ENCODE results near the gene SLC2A1. TPM values are rescaled to one million over a fixed set of nuclear protein-coding genes. Genes with fewer than 3 reads are reported as not detected.

Gene SLC2A1
- total RNA-seq, 1 donor from 2014 or later = 303 TPM

DNA sequence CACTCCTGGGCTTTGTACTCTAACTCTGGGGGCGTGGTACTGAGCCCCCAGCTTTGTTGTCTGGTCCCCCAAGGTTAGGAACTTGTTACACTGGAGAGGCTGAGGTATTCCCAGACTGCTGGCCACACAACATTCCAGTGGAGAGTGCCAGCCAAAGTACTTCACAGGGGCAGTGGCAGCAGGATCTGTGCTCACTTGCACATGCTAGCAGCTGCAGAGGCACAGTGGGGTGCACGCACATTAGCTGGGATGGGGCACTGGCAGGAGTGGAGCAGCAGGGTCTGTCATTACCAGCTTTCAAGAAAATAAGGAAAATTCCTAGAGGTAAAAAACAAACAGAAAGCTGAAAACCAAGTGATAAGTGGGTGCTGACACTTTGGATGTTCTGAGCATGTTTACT, 81.3 kb downstream of the SLC2A1 start:
- H2AFZ ChIP-seq (replicated peaks) = no peak overlapping the region
- H3K27me3 ChIP-seq = no peaks in the 10 kb centered on the region
- no peak overlapping the region for H3K27ac ChIP-seq
- Mint-ChIP-seq H3K4me1 (peaks cover 10% of the 10 kb centered on the region), H3K27me3 (ENCODE audit: insufficient read depth, low read depth) (peaks cover 2% of the 10 kb centered on the region), H3K36me3 (no peaks in the 10 kb centered on the region), H3K27ac (no peak overlapping the region), H3K4me3 (no peak overlapping the region), H3K9me3 (peaks cover 13% of the 10 kb centered on the region)
- H3K4me3 ChIP-seq = no peak overlapping the region
- H3K9ac ChIP-seq = no peak overlapping the region
- no peaks in the 10 kb centered on the region for H3K36me3 ChIP-seq
- H3K9me3 ChIP-seq (ENCODE audit: low read depth) = no peaks in the 10 kb centered on the region
- H3K4me1 ChIP-seq = peaks cover 8% of the 10 kb centered on the region
- TF ChIP-seq, protein P1, sequence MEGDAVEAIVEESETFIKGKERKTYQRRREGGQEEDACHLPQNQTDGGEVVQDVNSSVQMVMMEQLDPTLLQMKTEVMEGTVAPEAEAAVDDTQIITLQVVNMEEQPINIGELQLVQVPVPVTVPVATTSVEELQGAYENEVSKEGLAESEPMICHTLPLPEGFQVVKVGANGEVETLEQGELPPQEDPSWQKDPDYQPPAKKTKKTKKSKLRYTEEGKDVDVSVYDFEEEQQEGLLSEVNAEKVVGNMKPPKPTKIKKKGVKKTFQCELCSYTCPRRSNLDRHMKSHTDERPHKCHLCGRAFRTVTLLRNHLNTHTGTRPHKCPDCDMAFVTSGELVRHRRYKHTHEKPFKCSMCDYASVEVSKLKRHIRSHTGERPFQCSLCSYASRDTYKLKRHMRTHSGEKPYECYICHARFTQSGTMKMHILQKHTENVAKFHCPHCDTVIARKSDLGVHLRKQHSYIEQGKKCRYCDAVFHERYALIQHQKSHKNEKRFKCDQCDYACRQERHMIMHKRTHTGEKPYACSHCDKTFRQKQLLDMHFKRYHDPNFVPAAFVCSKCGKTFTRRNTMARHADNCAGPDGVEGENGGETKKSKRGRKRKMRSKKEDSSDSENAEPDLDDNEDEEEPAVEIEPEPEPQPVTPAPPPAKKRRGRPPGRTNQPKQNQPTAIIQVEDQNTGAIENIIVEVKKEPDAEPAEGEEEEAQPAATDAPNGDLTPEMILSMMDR (IDR thresholded peaks at IDR 0.05) = no peak
- TF ChIP-seq EZH2 (IDR thresholded peaks at IDR 0.05) (no peak), EZH2phosphoT487 (IDR thresholded peaks at IDR 0.05) (no peak)
- H3F3A ChIP-seq (ENCODE audit: low read depth) = no peaks in the 10 kb centered on the region
- H3K79me2 ChIP-seq (ENCODE audit: low read depth) = no peaks in the 10 kb centered on the region
- no peak overlapping the region for H3K4me2 ChIP-seq
- DNase-seq (ENCODE audit: low spot score) = peak; percentile 31
- H4K20me1 ChIP-seq (ENCODE audit: low read depth) = no peaks in the 10 kb centered on the region

DNA sequence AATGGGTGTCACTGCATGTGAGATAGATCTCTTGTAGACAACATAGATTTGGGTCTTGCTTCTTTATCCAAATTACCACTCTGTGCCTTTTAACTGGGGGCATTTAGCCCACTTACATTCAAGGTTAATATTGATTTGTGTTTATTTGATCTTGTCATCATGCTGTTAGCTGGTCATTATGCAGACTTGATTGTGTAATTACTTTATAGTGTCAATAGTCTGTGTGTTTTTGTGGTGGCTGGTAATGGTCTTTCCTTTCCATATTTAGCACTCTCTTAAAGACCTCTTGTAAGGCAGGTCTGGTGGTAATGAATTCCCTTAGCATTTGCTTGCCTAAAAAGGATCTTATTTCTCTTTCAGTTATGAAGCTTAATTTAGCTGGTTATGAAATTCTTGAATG, 82.7 kb downstream of the SLC2A1 start:
- TF ChIP-seq, protein P1 (IDR thresholded peaks at IDR 0.05) = no peak
- TF ChIP-seq EZH2 (IDR thresholded peaks at IDR 0.05) = no peak
- TF ChIP-seq EZH2phosphoT487 (IDR thresholded peaks at IDR 0.05) = no peak
- Mint-ChIP-seq H3K27me3 (ENCODE audit: insufficient read depth, low read depth) (peaks cover 4% of the 10 kb centered on the region), H3K36me3 (no peaks in the 10 kb centered on the region), H3K4me1 (peaks cover 10% of the 10 kb centered on the region), H3K9me3 (peaks cover 13% of the 10 kb centered on the region), H3K4me3 (no peak overlapping the region), H3K27ac (no peak overlapping the region)
- H3K4me2 ChIP-seq = no peak overlapping the region
- no peaks in the 10 kb centered on the region for H3K79me2 ChIP-seq (ENCODE audit: low read depth)
- peaks cover 8% of the 10 kb centered on the region for H3K4me1 ChIP-seq
- no peaks in the 10 kb centered on the region for H3K9me3 ChIP-seq (ENCODE audit: low read depth)
- DNase-seq (ENCODE audit: low spot score) = no peak
- no peaks in the 10 kb centered on the region for H4K20me1 ChIP-seq (ENCODE audit: low read depth)
- H3K4me3 ChIP-seq = no peak overlapping the region
- H2AFZ ChIP-seq (replicated peaks) = no peak overlapping the region
- no peaks in the 10 kb centered on the region for H3F3A ChIP-seq (ENCODE audit: low read depth)
- no peaks in the 10 kb centered on the region for H3K27me3 ChIP-seq
- no peak overlapping the region for H3K9ac ChIP-seq
- no peaks in the 10 kb centered on the region for H3K36me3 ChIP-seq
- no peak overlapping the region for H3K27ac ChIP-seq

Small RNAs within 50 kb of the gene (small RNA-seq; reads per million reads assigned to genes)
- gene RNU6-880P = not detected

Other genes with a start within 250 kb of the SLC2A1 start
- 0.19 and 2.3 TPM in 2 replicates for gene CLDN19, start 218.6 kb downstream of the SLC2A1 start, total RNA-seq (ENCODE audit: low replicate concordance)
- gene P3H1, start 191.8 kb downstream of the SLC2A1 start, total RNA-seq (ENCODE audit: low replicate concordance) = 54.9 and 77.8 TPM in 2 replicates
- gene C1orf50, start 191.6 kb downstream of the SLC2A1 start, total RNA-seq (ENCODE audit: low replicate concordance) = 5.3 and 19.0 TPM in 2 replicates
- 0.31 and 0.47 TPM in 2 replicates for gene TMEM269, start 173.9 kb downstream of the SLC2A1 start, total RNA-seq (ENCODE audit: low replicate concordance)
- 2.2 and 5.5 TPM in 2 replicates for gene ERMAP, start 141.7 kb downstream of the SLC2A1 start, total RNA-seq (ENCODE audit: low replicate concordance)
- 55.5 and 103 TPM in 2 replicates for gene SVBP, start 141.5 kb downstream of the SLC2A1 start, total RNA-seq (ENCODE audit: low replicate concordance)
- 17.6 and 20.8 TPM in 2 replicates for gene ZNF691, start 112.3 kb downstream of the SLC2A1 start, total RNA-seq (ENCODE audit: low replicate concordance)
- 43.2 and 71.6 TPM in 2 replicates for gene EBNA1BP2, start 213.4 kb upstream of the SLC2A1 start, total RNA-seq (ENCODE audit: low replicate concordance)
- gene CFAP57, start 213.5 kb upstream of the SLC2A1 start, total RNA-seq (ENCODE audit: low replicate concordance) = 0.40 and 0.97 TPM in 2 replicates

Data from neural progenitor cell (in vitro differentiated cells).